Measurements from ENCODE around the gene AKNA.
"Not testable (repeated sequence)": the region's sequence is repeated elsewhere in the genome, so short reads cannot be mapped to it uniquely, and the experiment has no call there.

Gene AKNA

GRCh38 chr9:114327749-114328148 is 60.0 kb downstream of the AKNA start:
- no peaks in the 10 kb centered on the region for H3K9me3 Mint-ChIP-seq
- H3K36me3 Mint-ChIP-seq (ENCODE audit: low read depth): no peaks in the 10 kb centered on the region
- no peak overlapping the region for H3K4me3 Mint-ChIP-seq
- no peak overlapping the region for H3K27ac Mint-ChIP-seq
- no peaks in the 10 kb centered on the region for H3K27me3 Mint-ChIP-seq (ENCODE audit: low read depth, poor library complexity)
- no peak for TF ChIP-seq CTCF (IDR thresholded peaks at IDR 0.05)
- H3K4me1 Mint-ChIP-seq: no peaks in the 10 kb centered on the region
- no peak for DNase-seq

- H3K27me3 Mint-ChIP-seq (ENCODE audit: low read depth, poor library complexity); H3K9me3 Mint-ChIP-seq; H3K36me3 Mint-ChIP-seq (ENCODE audit: low read depth); H3K4me3 Mint-ChIP-seq; H3K4me1 Mint-ChIP-seq; H3K27ac Mint-ChIP-seq; DNase-seq: not testable (repeated sequence)
These were observed 62.0 kb downstream of the AKNA start for GRCh38 chr9:114325684-114326254.

- not testable (repeated sequence) for H3K4me3 Mint-ChIP-seq; DNase-seq; H3K9me3 Mint-ChIP-seq; H3K27me3 Mint-ChIP-seq (ENCODE audit: low read depth, poor library complexity); H3K27ac Mint-ChIP-seq; H3K4me1 Mint-ChIP-seq; H3K36me3 Mint-ChIP-seq (ENCODE audit: low read depth)
These were observed 62.8 kb downstream of the AKNA start for GRCh38 chr9:114324965-114325364.

GRCh38 chr9:114324492-114324891 is 63.3 kb downstream of the AKNA start:
- Mint-ChIP-seq H3K4me3 (no peak overlapping the region), H3K4me1 (no peaks in the 10 kb centered on the region), H3K27ac (no peak overlapping the region), H3K9me3 (no peaks in the 10 kb centered on the region), H3K27me3 (ENCODE audit: low read depth, poor library complexity) (no peaks in the 10 kb centered on the region), H3K36me3 (ENCODE audit: low read depth) (no peaks in the 10 kb centered on the region)
- DNase-seq: no peak
- no peak for TF ChIP-seq CTCF (IDR thresholded peaks at IDR 0.05)

- not testable (repeated sequence) for H3K27ac Mint-ChIP-seq; H3K36me3 Mint-ChIP-seq (ENCODE audit: low read depth); DNase-seq; H3K4me1 Mint-ChIP-seq; H3K27me3 Mint-ChIP-seq (ENCODE audit: low read depth, poor library complexity); H3K9me3 Mint-ChIP-seq; H3K4me3 Mint-ChIP-seq
These were observed 63.9 kb downstream of the AKNA start for GRCh38 chr9:114323849-114324248.

GRCh38 chr9:114322831-114323531 is 64.8 kb downstream of the AKNA start, which contains the start of gene ORM1:
ORM1 (plus strand) TSS chr9:114323098; CDS start chr9:114323134, 36 bp downstream.
- not testable (repeated sequence) for DNase-seq; H3K9me3 Mint-ChIP-seq; H3K27ac Mint-ChIP-seq; H3K4me1 Mint-ChIP-seq; H3K4me3 Mint-ChIP-seq; H3K36me3 Mint-ChIP-seq (ENCODE audit: low read depth); H3K27me3 Mint-ChIP-seq (ENCODE audit: low read depth, poor library complexity)

GRCh38 chr9:114322160-114322818 is 65.5 kb downstream of the AKNA start:
- not testable (repeated sequence) for H3K36me3 Mint-ChIP-seq (ENCODE audit: low read depth)

GRCh38 chr9:114321759-114322158 is 66.0 kb downstream of the AKNA start:
- no peak for TF ChIP-seq CTCF (IDR thresholded peaks at IDR 0.05)
- no peaks in the 10 kb centered on the region for H3K9me3 Mint-ChIP-seq

More at GRCh38 chr9:114322160-114322818, 65.5 kb downstream of the AKNA start:
- not testable (repeated sequence) for H3K27me3 Mint-ChIP-seq (ENCODE audit: low read depth, poor library complexity); H3K27ac Mint-ChIP-seq; H3K4me3 Mint-ChIP-seq; H3K9me3 Mint-ChIP-seq; H3K4me1 Mint-ChIP-seq; DNase-seq

GRCh38 chr9:114320710-114321109 is 67.1 kb downstream of the AKNA start:
- H3K4me3 Mint-ChIP-seq; H3K4me1 Mint-ChIP-seq; H3K27me3 Mint-ChIP-seq (ENCODE audit: low read depth, poor library complexity); DNase-seq; H3K27ac Mint-ChIP-seq; H3K9me3 Mint-ChIP-seq; H3K36me3 Mint-ChIP-seq (ENCODE audit: low read depth): not testable (repeated sequence)

More at GRCh38 chr9:114321759-114322158, 66.0 kb downstream of the AKNA start:
- H3K4me1 Mint-ChIP-seq: peaks cover under 1% of the 10 kb centered on the region
- no peak overlapping the region for H3K27ac Mint-ChIP-seq
- DNase-seq: no peak
- no peaks in the 10 kb centered on the region for H3K36me3 Mint-ChIP-seq (ENCODE audit: low read depth)
- H3K4me3 Mint-ChIP-seq: no peak overlapping the region
- peaks cover 3% of the 10 kb centered on the region for H3K27me3 Mint-ChIP-seq (ENCODE audit: low read depth, poor library complexity)

Measured in nephron progenitor cell (in vitro differentiated cells).